PC-3 (cell line): ENCODE measurements around the gene BID. TPM values are rescaled to one million over a fixed set of nuclear protein-coding genes. Genes with fewer than 3 reads are reported as not detected.

Source experiments
- ATAC-seq: fragments of 200-7000 bp; cut with Tn5 transposase; 2 replicates; pipeline ENCODE4 v1.9.1; 2020; ENCODE audit warnings: mild to moderate bottlenecking, moderate library complexity
- BruUV-seq: library from RNA; stranded (reverse); fragments of 400-500 nt; replicated peaks from 2 replicates; lab custom pipeline; 2021; lab: Mats Ljungman, UMichigan
- CTCF ChIA-PET: fragments of 300-600 bp; sonication (Branson Sonifier 250); formaldehyde crosslinking; loops from one replicate; lab custom pipeline; 2022; ENCODE audit warnings: antibody characterized with exemption; lab: Charles Lee
- POLR2A ChIA-PET: fragments of 300-600 bp; sonication (Branson Sonifier 250); formaldehyde crosslinking; loops from one replicate; lab custom pipeline; 2022; ENCODE audit warnings: antibody characterized with exemption; ENCODE audit not compliant: unreplicated experiment; lab: Charles Lee
- DNase-seq: peaks from one replicate; pipeline ENCODE4 v3.0.0-alpha.2; 2015
- H2AFZ ChIP-seq: fragments of 300-600 bp; sonication (generic); 2 replicates; pipeline ENCODE4 v1.6.0; 2016; ENCODE audit warnings: antibody characterized with exemption, low read length
- H3F3A ChIP-seq: fragments of 300-600 bp; sonication (generic); one replicate; pipeline ENCODE4 v1.6.0; 2017; ENCODE audit warnings: antibody characterized with exemption, low read length, control low read depth, mild to moderate bottlenecking; ENCODE audit not compliant: unreplicated experiment
- H3K27ac ChIP-seq: fragments of 300-600 bp; sonication (generic); 2 replicates; pipeline ENCODE4 v1.5.1; 2016; ENCODE audit warnings: mild to moderate bottlenecking, low read length
- H3K27me3 ChIP-seq: fragments of 300-600 bp; sonication (generic); 2 replicates; pipeline ENCODE4 v1.6.1; 2016; ENCODE audit warnings: low read length, mixed read lengths
- H3K36me3 ChIP-seq: fragments of 300-600 bp; sonication (generic); 2 replicates; pipeline ENCODE4 v1.6.1; 2016; ENCODE audit warnings: low read depth, mixed run types, low read length, mixed read lengths
- H3K4me1 ChIP-seq: fragments of 300-600 bp; sonication (generic); 2 replicates; pipeline ENCODE4 v1.5.1; 2016; ENCODE audit warnings: low read length; ENCODE audit not compliant: insufficient read depth
- H3K4me2 ChIP-seq: fragments of 300-600 bp; sonication (generic); 2 replicates; pipeline ENCODE4 v1.6.0; 2016; ENCODE audit warnings: low read length
- H3K4me3 ChIP-seq: fragments of 300-600 bp; sonication (generic); 2 replicates; pipeline ENCODE4 v1.5.1; 2016; ENCODE audit warnings: mild to moderate bottlenecking, low read length, mixed read lengths
- H3K79me2 ChIP-seq: fragments of 300-600 bp; sonication (generic); 2 replicates; pipeline ENCODE4 v1.6.1; 2017; ENCODE audit warnings: low read length, mixed read lengths
- H3K9ac ChIP-seq: fragments of 300-600 bp; sonication (generic); 2 replicates; pipeline ENCODE4 v1.6.0; 2016; ENCODE audit warnings: mild to moderate bottlenecking, low read length
- H3K9me2 ChIP-seq: fragments of 300-600 bp; sonication (generic); replicated peaks from 2 replicates; pipeline ENCODE4 v1.6.1; 2016; ENCODE audit warnings: mixed run types, low read length, mixed read lengths
- H3K9me3 ChIP-seq: fragments of 300-600 bp; sonication (generic); 2 replicates; pipeline ENCODE4 v1.6.1; 2016; ENCODE audit warnings: low read length, mixed read lengths
- H4K20me1 ChIP-seq: fragments of 300-600 bp; sonication (generic); 2 replicates; pipeline ENCODE4 v1.6.1; 2016; ENCODE audit warnings: low read length, mixed read lengths
- EZH2 ChIP-seq: fragments of 300-600 bp; sonication (generic); IDR thresholded peaks from one replicate; pipeline ENCODE4 v1.6.1; 2017; ENCODE audit warnings: antibody characterized with exemption, mild to moderate bottlenecking, low read length; ENCODE audit not compliant: unreplicated experiment
- EZH2phosphoT487 ChIP-seq: fragments of 300-600 bp; sonication (generic); IDR thresholded peaks from 2 replicates; pipeline ENCODE4 v1.6.1; 2018; ENCODE audit warnings: mild to moderate bottlenecking, antibody characterized with exemption, low read length, borderline replicate concordance
- intact Hi-C: fragments of 100-400 bp; cut with micrococcal nuclease; formaldehyde crosslinking; loops from 2 replicates; pipeline ENCODE4 v1.9.0; 2023
- total RNA-seq: library from RNA; depleted of rRNA; stranded (reverse); fragments of >200 nt; gene quantifications from 2 replicates; pipeline ENCODE4 v1.2.3, GENCODE V29; 2014
- TF ChIP-seq, protein P1 (sequence below): fragments of 300-600 bp; sonication (generic); conservative IDR thresholded peaks from 2 replicates; pipeline ENCODE4 v1.5.1; 2017; ENCODE audit warnings: antibody characterized with exemption, low read depth, mild to moderate bottlenecking, low read length

Gene BID
- total RNA-seq, 1 experiment from 2014 or later = 123 TPM

DNA sequence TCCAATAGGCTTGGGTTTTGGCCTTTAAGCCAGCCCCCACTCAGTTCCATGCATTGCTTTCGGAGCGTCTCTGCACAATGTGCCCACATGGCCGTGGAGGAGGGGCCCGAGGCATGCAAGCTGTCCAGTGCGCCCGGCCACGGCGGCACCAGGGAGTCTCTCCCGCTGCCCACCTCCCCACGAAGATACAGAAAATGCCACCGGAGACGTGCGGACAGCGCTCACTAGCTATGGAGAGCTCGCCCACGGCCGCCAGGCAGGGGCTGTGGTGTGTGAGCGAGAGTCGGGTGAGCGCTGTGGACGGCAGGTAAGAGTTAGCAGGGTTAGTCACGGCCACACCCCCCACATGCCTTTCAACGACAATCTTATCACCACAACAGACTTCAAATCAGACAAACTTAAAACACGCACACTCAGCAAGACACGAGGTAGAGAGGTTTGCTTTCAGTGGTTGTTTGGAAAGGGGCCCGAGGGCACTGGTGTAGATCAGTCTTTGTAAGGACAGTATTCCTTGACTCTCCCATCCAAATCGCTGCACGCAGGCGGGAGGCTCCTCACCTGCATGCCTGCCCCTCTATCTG, 18.7 kb upstream of the BID start:
- Histone ChIP-seq H3K9me2 (no peaks in the 10 kb centered on the region), H3K9ac (no peak overlapping the region)

GRCh38 chr22:17792299-17792698, 18.0 kb upstream of the BID start:
- intact Hi-C loops = no loop called here
- H3K4me2 ChIP-seq = no peak overlapping the region
- BruUV-seq = no TSS peak
- no peak overlapping the region for H3K9ac ChIP-seq
- H3F3A ChIP-seq = no peaks in the 10 kb centered on the region
- no peaks in the 10 kb centered on the region for H3K79me2 ChIP-seq
- no peaks in the 10 kb centered on the region for H3K9me3 ChIP-seq
- ChIA-PET POLR2A (no interaction called here), CTCF (no interaction called here)
- ATAC-seq (no peak), DNase-seq (no peak)
- no peaks in the 10 kb centered on the region for H3K36me3 ChIP-seq
- no peaks in the 10 kb centered on the region for H4K20me1 ChIP-seq
- H3K27me3 ChIP-seq = no peaks in the 10 kb centered on the region
- no peaks in the 10 kb centered on the region for H3K9me2 ChIP-seq
- no peak overlapping the region for H2AFZ ChIP-seq
- H3K27ac ChIP-seq = no peak overlapping the region
- H3K4me3 ChIP-seq = no peak overlapping the region
- TF ChIP-seq, protein P1, sequence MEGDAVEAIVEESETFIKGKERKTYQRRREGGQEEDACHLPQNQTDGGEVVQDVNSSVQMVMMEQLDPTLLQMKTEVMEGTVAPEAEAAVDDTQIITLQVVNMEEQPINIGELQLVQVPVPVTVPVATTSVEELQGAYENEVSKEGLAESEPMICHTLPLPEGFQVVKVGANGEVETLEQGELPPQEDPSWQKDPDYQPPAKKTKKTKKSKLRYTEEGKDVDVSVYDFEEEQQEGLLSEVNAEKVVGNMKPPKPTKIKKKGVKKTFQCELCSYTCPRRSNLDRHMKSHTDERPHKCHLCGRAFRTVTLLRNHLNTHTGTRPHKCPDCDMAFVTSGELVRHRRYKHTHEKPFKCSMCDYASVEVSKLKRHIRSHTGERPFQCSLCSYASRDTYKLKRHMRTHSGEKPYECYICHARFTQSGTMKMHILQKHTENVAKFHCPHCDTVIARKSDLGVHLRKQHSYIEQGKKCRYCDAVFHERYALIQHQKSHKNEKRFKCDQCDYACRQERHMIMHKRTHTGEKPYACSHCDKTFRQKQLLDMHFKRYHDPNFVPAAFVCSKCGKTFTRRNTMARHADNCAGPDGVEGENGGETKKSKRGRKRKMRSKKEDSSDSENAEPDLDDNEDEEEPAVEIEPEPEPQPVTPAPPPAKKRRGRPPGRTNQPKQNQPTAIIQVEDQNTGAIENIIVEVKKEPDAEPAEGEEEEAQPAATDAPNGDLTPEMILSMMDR = no peak
- no peak for TF ChIP-seq EZH2
- TF ChIP-seq EZH2phosphoT487 = no peak
- no peaks in the 10 kb centered on the region for H3K4me1 ChIP-seq

More for the DNA sequence above, 18.7 kb upstream of the BID start:
- no peaks in the 10 kb centered on the region for H3K4me1 ChIP-seq
- no peak for ATAC-seq
- no peak for DNase-seq
- H3K36me3 ChIP-seq = no peaks in the 10 kb centered on the region
- no peak overlapping the region for H3K27ac ChIP-seq
- no peaks in the 10 kb centered on the region for H3F3A ChIP-seq
- no TSS peak for BruUV-seq
- no peaks in the 10 kb centered on the region for H3K79me2 ChIP-seq
- ChIA-PET POLR2A (no interaction called here), CTCF (no interaction called here)
- no peak overlapping the region for H3K4me3 ChIP-seq
- no peaks in the 10 kb centered on the region for H4K20me1 ChIP-seq
- no peaks in the 10 kb centered on the region for H3K9me3 ChIP-seq
- no peak overlapping the region for H2AFZ ChIP-seq
- H3K4me2 ChIP-seq = no peak overlapping the region
- no peak for TF ChIP-seq EZH2
- TF ChIP-seq, protein P1 = no peak
- TF ChIP-seq EZH2phosphoT487 = no peak
- intact Hi-C loops = no loop called here
- no peaks in the 10 kb centered on the region for H3K27me3 ChIP-seq

GRCh38 chr22:17791196-17791595, 16.9 kb upstream of the BID start:
- Histone ChIP-seq H3K4me2 (no peak overlapping the region), H2AFZ (no peak overlapping the region), H3K36me3 (no peaks in the 10 kb centered on the region), H3K4me1 (no peaks in the 10 kb centered on the region), H3K9me3 (no peaks in the 10 kb centered on the region), H3K4me3 (no peak overlapping the region), H3K9me2 (no peaks in the 10 kb centered on the region), H3F3A (no peaks in the 10 kb centered on the region), H3K9ac (no peak overlapping the region), H3K27me3 (no peaks in the 10 kb centered on the region), H3K79me2 (no peaks in the 10 kb centered on the region), H3K27ac (no peak overlapping the region), H4K20me1 (no peaks in the 10 kb centered on the region)
- ChIA-PET POLR2A (no interaction called here), CTCF (interaction anchor here (0.6 kb wide), 1 partner anchor 233 kb away, joined by 3 read pairs; no protein-coding TSS in a partner anchor)
- no peak for ATAC-seq
- no peak for TF ChIP-seq EZH2
- TF ChIP-seq EZH2phosphoT487 = no peak
- TF ChIP-seq, protein P1 = no peak
- DNase-seq = no peak
- intact Hi-C loops = no loop called here
- BruUV-seq = no TSS peak
